H1 (cell line): Measurements from ENCODE around the gene CCDC178. TPM values are rescaled to one million over a fixed set of nuclear protein-coding genes. Genes with fewer than 3 reads are reported as not detected.

ENCODE experiments used
- GTF2F1 ChIP-seq: IDR thresholded peaks from 2 replicates; pipeline ENCODE4 v1.6.1; 2012; ENCODE audit warnings: low read depth, low read length, improper control_type of control experiment, borderline replicate concordance
- RAD21 ChIP-seq, 2 experiments: IDR thresholded peaks in 1 of 2; conservative IDR thresholded peaks in 1 of 2; 2 replicates each; pipeline ENCODE4 v1.6.1; 2011; ENCODE audit warnings: low read depth in 2 of 2, low read length in 2 of 2, improper control_type of control experiment in 1 of 2, inconsistent platforms in 1 of 2, mild to moderate bottlenecking in 1 of 2, moderate library complexity in 1 of 2
- polyA plus RNA-seq, 7 experiments: library from polyadenylated mRNA; depleted of rRNA in 3 of 7; stranded (reverse) in 5 of 7; unstranded in 2 of 7; fragments of >200 nt in 5 of 7; fragments of 200-250 nt in 2 of 7; gene quantifications; 1 replicate in 5 of 7; 2 replicates in 1 of 7; 4 replicates in 1 of 7; pipeline versions ENCODE4 v1.2.1 to v1.2.3, GENCODE V29; 2011 to 2013; ENCODE audit warnings: missing spikeins in 2 of 7, mixed read lengths in 2 of 7
- total RNA-seq: library from RNA; stranded (reverse); fragmentation: NEBNext Ultra II Directional; extraction: Animal tissue kit (Norgen Biotek cat#: 25700); gene quantifications from 2 replicates; pipeline ENCODE4 v1.2.1, GENCODE V29; 2021

Gene CCDC178
- total and polyA plus RNA-seq, 2 of the 8 experiments (the other 6 are each of a cell fraction or from before 2014, with no cell fraction given): not detected

DNA sequence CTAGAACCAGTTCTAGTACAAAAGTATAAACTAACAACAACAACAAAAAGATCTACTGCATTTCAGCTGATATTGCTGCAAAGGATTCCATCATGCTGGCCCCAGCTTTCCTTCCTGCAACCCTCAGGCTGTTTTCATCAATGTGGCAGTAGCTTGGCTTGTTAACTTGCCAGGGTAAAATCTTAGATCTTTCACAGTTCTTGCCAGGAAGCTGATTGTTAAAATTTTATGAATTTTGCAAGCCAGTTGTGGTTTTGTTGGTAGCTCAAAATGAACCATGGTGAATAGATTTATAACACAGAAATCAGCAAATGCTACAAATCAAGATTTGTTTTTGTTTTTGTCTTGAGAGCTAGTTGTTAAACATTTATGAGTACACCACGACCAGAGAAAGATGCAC is 19.3 kb downstream of the CCDC178 start (continued):
- TF ChIP-seq GTF2F1 (no peak), RAD21 (IDR thresholded peaks at IDR 0.05 in 1 of 2, conservative IDR thresholded peaks at IDR 0.05 in 1 of 2; ENCODE audit: low read depth in 2 of 2, low read length in 2 of 2) (no peak)
